Endothelial cell of umbilical vein (primary cell): Measurements from ENCODE around the gene CRTC1. TPM values are rescaled to one million over a fixed set of nuclear protein-coding genes. Genes with fewer than 3 reads are reported as not detected.

ENCODE experiments used
- BruUV-seq: library from RNA; stranded (reverse); fragments of 400-500 nt; replicated peaks from 2 replicates; lab custom pipeline; 2021; lab: Mats Ljungman, UMichigan
- CTCF ChIA-PET: fragments of 300-600, 350-600 bp; sonication (Branson Sonifier 250); formaldehyde crosslinking; loops from one replicate; lab custom pipeline; 2021; ENCODE audit warnings: antibody characterized with exemption, inconsistent platforms; lab: Charles Lee
- POLR2A ChIA-PET: fragments of 300-600, 350-600 bp; sonication (Branson Sonifier 250); formaldehyde crosslinking; loops from one replicate; lab custom pipeline; 2021; ENCODE audit warnings: antibody characterized with exemption, inconsistent platforms; lab: Charles Lee
- DNase-seq: peaks from one replicate; pipeline ENCODE4 v3.0.0-alpha.2; 2011; ENCODE audit warnings: low read depth, low spot score
- FAIRE-seq: peaks from 2 replicates; lab custom pipeline; 2011; peaks lifted over from hg19 to GRCh38; lab: Jason Lieb, UNC
- H2AFZ ChIP-seq: 2 replicates; pipeline ENCODE4 v1.6.0; 2012; ENCODE audit warnings: low read depth, low read length, control low read depth, inconsistent platforms
- H3K27ac ChIP-seq: 2 replicates; pipeline ENCODE4 v1.5.1; 2011; ENCODE audit warnings: low read depth, mild to moderate bottlenecking, control low read depth, low read length, moderate library complexity; ENCODE audit not compliant: insufficient read depth
- H3K27me3 ChIP-seq, 2 experiments: 2 replicates each; pipeline versions ENCODE4 v1.6.0 to v1.6.1; 2011; ENCODE audit warnings: low read length in 2 of 2, mixed read lengths in 1 of 2; ENCODE audit not compliant: control insufficient read depth in 2 of 2, insufficient read depth in 2 of 2
- H3K36me3 ChIP-seq, 2 experiments: 2 replicates in 1 of 2; 3 replicates in 1 of 2; pipeline ENCODE4 v1.5.1; 2011; ENCODE audit warnings: low read length in 2 of 2, mild to moderate bottlenecking in 1 of 2, moderate library complexity in 1 of 2; ENCODE audit not compliant: control insufficient read depth in 2 of 2, insufficient read depth in 2 of 2; ENCODE audit errors: extremely low read depth in 1 of 2
- H3K4me1 ChIP-seq: 3 replicates; pipeline ENCODE4 v1.5.1; 2011; ENCODE audit warnings: mild to moderate bottlenecking, low read length; ENCODE audit not compliant: control insufficient read depth, insufficient read depth; ENCODE audit errors: extremely low read depth
- H3K4me2 ChIP-seq: 2 replicates; pipeline ENCODE4 v1.6.1; 2011; ENCODE audit warnings: low read length, control low read depth, mixed read lengths; ENCODE audit not compliant: insufficient read depth
- H3K4me3 ChIP-seq, 3 experiments: fragments of 200-600 bp in 1 of 3; sonication (generic), shearing (Covaris generic) in 1 of 3; replicated peaks in 1 of 3; 2 replicates each; pipeline ENCODE4 v1.5.1; 2011 to 2016; ENCODE audit warnings: control low read depth in 3 of 3, low read length in 3 of 3, mild to moderate bottlenecking in 2 of 3, inconsistent platforms in 1 of 3, low read depth in 1 of 3, moderate library complexity in 1 of 3; ENCODE audit not compliant: insufficient read depth in 1 of 3
- H3K79me2 ChIP-seq: 2 replicates; pipeline ENCODE4 v1.6.0; 2012; ENCODE audit warnings: low read length, inconsistent platforms; ENCODE audit not compliant: control insufficient read depth, insufficient read depth
- H3K9ac ChIP-seq: replicated peaks from 2 replicates; pipeline ENCODE3; 2011; ENCODE audit warnings: low read length, control low read depth; ENCODE audit not compliant: insufficient read depth; ENCODE audit errors: extremely low read depth
- H3K9me1 ChIP-seq: replicated peaks from 3 replicates; pipeline ENCODE4 v1.6.0; 2011; ENCODE audit warnings: mild to moderate bottlenecking, low read length; ENCODE audit not compliant: control insufficient read depth, insufficient read depth; ENCODE audit errors: extremely low read depth
- H3K9me3 ChIP-seq: replicated peaks from 2 replicates; pipeline ENCODE4 v1.5.1; 2012; ENCODE audit warnings: low read length, inconsistent platforms; ENCODE audit not compliant: control insufficient read depth, insufficient read depth
- H4K20me1 ChIP-seq: replicated peaks from 2 replicates; pipeline ENCODE3; 2011; ENCODE audit warnings: mild to moderate bottlenecking, low read length; ENCODE audit not compliant: control insufficient read depth, insufficient read depth; ENCODE audit errors: extremely low read depth
- CTCF ChIP-seq, 2 donors: IDR thresholded peaks; 1 replicate in 1 of 2; 2 replicates in 1 of 2; pipeline ENCODE4 v1.5.1; 2011; ENCODE audit warnings: low read length in 2 of 2, mild to moderate bottlenecking in 2 of 2, moderate library complexity in 2 of 2, control low read depth in 1 of 2, inconsistent platforms in 1 of 2, low read depth in 1 of 2; ENCODE audit not compliant: insufficient read depth in 1 of 2; ENCODE audit errors: extremely low read depth in 1 of 2
- EZH2 ChIP-seq: IDR thresholded peaks from 2 replicates; pipeline ENCODE4 v1.6.1; 2012; ENCODE audit warnings: borderline replicate concordance, low read depth, mild to moderate bottlenecking, moderate library complexity, low read length, inconsistent platforms; ENCODE audit not compliant: severe bottlenecking
- FOS ChIP-seq: IDR thresholded peaks from 2 replicates; pipeline ENCODE4 v1.6.1; 2011; ENCODE audit warnings: mild to moderate bottlenecking, low read length, moderate library complexity, borderline replicate concordance; ENCODE audit not compliant: insufficient read depth
- GATA2 ChIP-seq: IDR thresholded peaks from 2 replicates; pipeline ENCODE4 v1.7.0; 2011; ENCODE audit warnings: low read depth, mild to moderate bottlenecking, moderate library complexity, mixed read lengths, low read length; ENCODE audit not compliant: insufficient read length, insufficient read depth
- JUN ChIP-seq: IDR thresholded peaks from 2 replicates; pipeline ENCODE4 v1.6.1; 2011; ENCODE audit warnings: borderline replicate concordance, low read depth; ENCODE audit not compliant: insufficient read length, insufficient read depth
- MAX ChIP-seq: IDR thresholded peaks from 2 replicates; pipeline ENCODE4 v1.6.1; 2011; ENCODE audit not compliant: insufficient read depth, insufficient read length
- MYC ChIP-seq: IDR thresholded peaks from one replicate; pipeline ENCODE4 v1.6.1; 2011; ENCODE audit warnings: mild to moderate bottlenecking, low read depth, low read length
- POLR2A ChIP-seq: IDR thresholded peaks from 2 replicates; pipeline ENCODE4 v1.6.1; 2012; ENCODE audit warnings: low read depth, mild to moderate bottlenecking, control low read depth, low read length
- POLR2AphosphoS5 ChIP-seq: IDR thresholded peaks from 2 replicates; pipeline ENCODE4 v1.6.1; 2012; ENCODE audit warnings: low read depth, mild to moderate bottlenecking, control low read depth, low read length, moderate library complexity; ENCODE audit not compliant: insufficient read depth
- dilution Hi-C: fragments of 300-500 bp; cut with MboI; formaldehyde crosslinking; loops from one replicate; pipeline ENCODE4 v1.15.0; 2019; ENCODE audit warnings: low sequenced_read_pairs; ENCODE audit not compliant: extremely low pct_ligation_motif_present
- intact Hi-C: fragments of 100-400 bp; cut with micrococcal nuclease; formaldehyde crosslinking; loops from one replicate; pipeline ENCODE4 v1.10.0; 2022
- polyA plus RNA-seq, 4 experiments: library from polyadenylated mRNA; depleted of rRNA in 3 of 4; stranded (reverse) in 3 of 4; unstranded in 1 of 4; fragments of >200 nt; gene quantifications; 2 replicates each; pipeline versions ENCODE4 v1.2.1 to v1.2.3, GENCODE V29; 2011 to 2012; ENCODE audit warnings: missing spikeins in 1 of 4
- total RNA-seq: library from RNA; stranded (reverse); gene quantifications from 2 replicates; pipeline ENCODE4 v1.2.3, GENCODE V29; 2021

The CRTC1 gene
- total and polyA plus RNA-seq, 2 donors (not counting 3 experiments of a cell fraction or from before 2014, with no cell fraction given): 4.2 to 11.4 TPM

- Histone ChIP-seq H3K4me3 (no peak overlapping the region), H3K79me2 (no peaks in the 10 kb centered on the region), H3K4me2 (no peak overlapping the region), H3K9ac (no peak overlapping the region), H3K9me3 (no peaks in the 10 kb centered on the region), H3K4me1 (no peaks in the 10 kb centered on the region), H3K36me3 (no peaks in the 10 kb centered on the region), H2AFZ (no peak overlapping the region), H3K27ac (no peak overlapping the region), H3K27me3 (no peaks in the 10 kb centered on the region), H4K20me1 (no peaks in the 10 kb centered on the region), H3K9me1 (no peaks in the 10 kb centered on the region)
- no peak for DNase-seq
- dilution Hi-C loops (no loop called here), intact Hi-C loops (no loop called here)
- no TSS peak for BruUV-seq
- TF ChIP-seq POLR2A: no peak
- TF ChIP-seq GATA2: no peak
- no peak for TF ChIP-seq JUN
- no peak for TF ChIP-seq FOS
- TF ChIP-seq POLR2AphosphoS5: no peak
- no peak for TF ChIP-seq EZH2
- TF ChIP-seq MYC: no peak
- TF ChIP-seq MAX: no peak
- TF ChIP-seq CTCF (IDR thresholded peaks at IDR 0.05; ENCODE audit: extremely low read depth in 1 of 2, insufficient read depth in 1 of 2, low read depth in 1 of 2, low read length in 2 of 2): no peak
- POLR2A ChIA-PET: no interaction called here
- no peak for FAIRE-seq
- CTCF ChIA-PET: no interaction called here
Observed at GRCh38 chr19:18745012-18745735, 61.7 kb downstream of the CRTC1 start.
